Measurements from ENCODE around the gene NACC2.
"Not testable (repeated sequence)": the region's sequence is repeated elsewhere in the genome, so short reads cannot be mapped to it uniquely, and the experiment has no call there.

NACC2 gene

DNA sequence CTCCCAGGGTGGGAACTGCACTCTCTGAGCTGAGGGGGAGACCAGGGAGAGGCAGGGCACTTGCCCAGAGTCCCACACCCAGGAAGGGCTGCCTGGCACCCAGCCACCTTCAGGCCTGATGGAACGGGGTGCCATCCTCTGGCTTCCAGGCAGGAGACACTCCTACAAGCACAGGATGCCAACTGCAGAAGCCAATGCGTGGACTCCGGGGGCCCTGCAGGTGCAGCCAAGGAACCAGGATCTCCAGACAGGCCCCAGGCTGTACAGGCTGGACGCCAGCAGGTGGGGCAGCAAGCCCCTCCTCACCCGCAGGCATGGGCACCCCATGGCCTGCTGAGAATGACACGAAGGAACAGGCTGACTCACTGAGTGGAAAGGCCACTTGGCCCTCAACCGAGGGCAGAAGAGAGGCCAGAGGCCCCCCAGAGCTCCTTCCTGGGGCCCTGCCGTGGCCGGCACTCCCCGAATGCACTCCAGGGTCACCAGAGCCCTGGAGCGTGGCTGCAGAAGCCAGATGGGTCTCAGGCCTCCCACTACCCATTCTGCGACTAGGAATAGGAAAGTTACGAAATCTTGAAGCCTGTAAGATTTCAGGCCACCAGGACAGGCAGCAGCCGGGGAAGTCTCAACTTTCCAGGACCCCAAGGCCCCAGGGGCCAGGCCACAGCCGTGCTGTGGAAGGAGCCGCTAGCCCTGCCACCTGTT, 15.7 kb downstream of the NACC2 start:
- DNase-seq: no peak

DNA sequence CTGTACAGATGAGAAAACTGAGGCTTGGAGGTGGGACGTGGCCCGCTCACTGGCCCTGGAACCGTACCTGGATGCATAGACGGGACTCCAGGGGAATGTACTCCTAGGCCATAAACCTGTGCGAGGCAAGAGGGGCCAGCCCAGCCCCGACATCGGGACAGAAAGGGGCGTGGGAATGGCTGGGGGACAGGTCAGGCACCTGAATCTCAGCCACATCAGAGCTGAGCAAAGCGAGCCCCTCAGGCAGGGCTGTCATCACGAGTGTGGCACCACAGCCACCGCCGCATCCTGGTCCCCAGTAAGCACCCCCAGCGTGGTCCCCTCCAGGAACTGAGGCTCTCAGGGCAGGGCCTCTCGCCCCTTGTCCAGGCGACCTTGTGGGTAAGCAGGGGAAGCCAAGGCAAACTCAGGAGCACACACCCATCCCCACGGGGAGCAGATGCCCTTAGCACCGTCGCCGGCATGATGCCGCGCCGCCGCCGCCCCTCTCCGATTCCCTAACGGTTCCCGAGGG, 16.5 kb downstream of the NACC2 start:
- no peak for DNase-seq

DNA sequence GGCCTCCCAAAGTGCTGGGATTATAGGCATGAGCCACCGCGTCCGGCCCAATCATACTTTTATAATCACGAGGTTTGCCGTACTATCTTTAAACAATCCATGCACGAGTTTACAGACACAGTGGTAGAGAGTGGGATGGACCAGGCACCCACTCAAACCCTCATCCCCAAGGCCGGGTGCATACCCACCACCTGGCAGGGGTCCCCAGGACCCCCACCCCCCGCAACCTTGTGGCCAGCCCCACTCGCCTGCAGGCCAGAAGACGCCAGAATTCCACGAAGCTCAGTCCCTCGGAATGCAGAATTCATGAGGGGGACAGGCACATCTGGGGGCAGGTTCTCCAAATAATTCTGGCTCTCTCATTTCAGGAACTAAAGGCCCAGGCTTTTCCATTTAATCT, 17.1 kb downstream of the NACC2 start:
- DNase-seq: no peak

DNA sequence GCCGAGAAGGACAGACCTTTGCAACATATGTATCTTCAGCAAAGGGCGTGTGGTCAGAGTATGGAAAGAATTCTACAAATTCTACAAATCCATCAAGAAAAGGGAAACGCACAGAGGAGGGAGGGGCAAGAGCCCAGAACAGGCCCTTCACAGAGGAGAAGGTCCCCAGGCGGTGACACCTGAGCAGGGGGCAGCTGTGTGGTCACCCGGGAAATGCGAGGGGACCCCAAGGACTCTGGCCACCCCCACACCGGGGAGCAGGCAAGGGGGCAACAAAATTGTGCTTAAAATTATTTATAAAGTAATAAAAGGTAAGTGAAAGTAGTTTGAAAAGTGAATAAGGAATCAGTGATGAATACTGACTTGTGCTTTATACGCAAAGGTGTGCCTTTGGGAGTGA, 17.6 kb downstream of the NACC2 start:
- no peak for DNase-seq

DNA sequence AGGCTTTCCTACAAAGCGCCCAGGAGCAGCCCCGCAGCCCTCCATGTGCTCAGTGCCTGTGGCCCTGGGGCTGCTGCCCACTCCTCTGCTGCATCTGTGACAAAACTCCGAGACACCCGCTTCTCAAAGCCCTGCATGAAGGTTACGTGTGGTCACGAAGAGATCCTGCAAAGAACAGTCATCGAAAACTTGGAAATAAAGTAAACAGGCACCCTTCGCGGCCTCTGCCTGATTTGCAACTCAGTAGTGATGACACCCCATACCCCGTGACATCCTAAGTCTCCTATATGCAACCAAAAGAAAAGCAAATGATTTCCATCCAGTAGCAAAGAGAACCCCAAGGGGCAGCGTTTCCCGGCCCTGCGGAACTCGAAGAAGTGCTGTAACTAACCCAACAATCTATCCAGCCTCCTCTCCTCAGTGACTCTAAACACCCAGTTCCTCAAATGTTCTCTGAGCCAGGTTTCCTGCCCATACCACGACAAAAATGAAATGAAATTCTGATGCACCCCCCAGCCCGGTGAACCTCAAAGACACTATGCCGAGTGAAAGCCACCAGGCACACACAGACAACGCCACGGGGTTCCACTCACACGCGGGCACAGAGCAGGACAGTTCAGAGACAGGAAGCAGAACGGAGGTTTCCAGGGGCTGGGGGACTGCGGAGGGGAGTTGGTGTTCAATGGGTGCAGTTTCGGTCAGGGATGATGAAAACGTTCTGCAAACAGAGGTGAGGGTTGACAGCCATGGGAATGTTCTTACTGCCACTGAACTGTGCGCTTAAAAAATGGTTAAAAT, 19.0 kb downstream of the NACC2 start:
- no peak for DNase-seq

DNA sequence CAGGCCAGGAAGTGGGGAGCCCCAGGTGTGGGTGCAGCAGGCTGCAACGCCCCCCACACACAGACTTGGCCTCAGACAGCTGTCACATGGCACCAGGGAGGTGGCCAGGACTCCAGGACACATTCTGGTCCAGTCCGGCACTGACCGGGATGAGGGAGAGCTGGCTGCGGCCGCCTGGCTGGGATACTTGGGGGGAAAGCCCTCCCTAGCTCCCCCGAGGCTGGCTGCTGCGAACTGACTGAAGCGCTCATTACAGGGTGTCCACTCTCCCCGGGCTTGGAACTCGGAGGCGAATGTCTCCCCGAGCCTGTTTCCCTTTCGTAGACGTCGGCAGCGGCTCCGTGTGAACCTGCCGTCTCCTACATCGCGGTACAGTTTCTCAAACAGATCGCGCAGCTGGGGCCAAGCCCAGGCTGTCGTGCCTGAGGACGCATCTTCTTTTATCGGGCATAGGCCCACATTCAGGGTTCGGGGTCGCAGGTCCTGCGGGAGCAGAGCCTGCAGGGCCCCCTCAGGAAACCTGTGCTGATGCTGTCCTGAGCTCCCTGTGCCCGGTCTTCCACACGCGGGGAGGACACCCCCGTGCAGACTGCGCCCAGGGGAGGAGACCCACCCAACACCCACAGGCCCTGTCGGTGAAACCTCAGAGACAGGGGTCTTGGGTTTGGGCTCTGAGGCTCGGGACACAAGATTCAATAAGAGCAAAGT, 19.8 kb downstream of the NACC2 start:
- DNase-seq: no peak

DNA sequence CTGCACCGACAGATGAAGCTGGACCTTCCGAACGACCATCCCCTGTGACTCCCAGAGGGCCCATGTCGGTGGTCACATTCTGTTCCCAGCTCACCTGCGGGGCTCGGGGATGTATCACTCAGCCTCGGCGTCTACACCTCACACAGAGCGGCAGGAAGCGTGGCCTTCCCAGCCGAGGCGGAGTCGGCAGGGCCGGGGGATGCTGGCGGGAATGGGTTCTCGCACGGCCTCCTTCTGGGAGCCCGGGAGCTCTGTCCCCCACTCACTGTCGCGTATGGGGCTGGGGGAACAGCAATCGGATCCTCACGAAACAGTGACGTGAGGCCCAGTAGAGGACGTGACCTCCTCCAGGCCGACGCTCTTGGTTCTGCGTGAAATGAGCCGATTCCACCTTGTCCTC, 20.4 kb downstream of the NACC2 start:
- no peak for DNase-seq

GRCh38 chr9:136062657-136063439, 32.2 kb downstream of the NACC2 start:
- DNase-seq: no peak

GRCh38 chr9:136061916-136062315, 33.2 kb downstream of the NACC2 start:
- DNase-seq: not testable (repeated sequence)

- no peak for DNase-seq
Observed at GRCh38 chr9:136061405-136061804, 33.7 kb downstream of the NACC2 start.

DNA sequence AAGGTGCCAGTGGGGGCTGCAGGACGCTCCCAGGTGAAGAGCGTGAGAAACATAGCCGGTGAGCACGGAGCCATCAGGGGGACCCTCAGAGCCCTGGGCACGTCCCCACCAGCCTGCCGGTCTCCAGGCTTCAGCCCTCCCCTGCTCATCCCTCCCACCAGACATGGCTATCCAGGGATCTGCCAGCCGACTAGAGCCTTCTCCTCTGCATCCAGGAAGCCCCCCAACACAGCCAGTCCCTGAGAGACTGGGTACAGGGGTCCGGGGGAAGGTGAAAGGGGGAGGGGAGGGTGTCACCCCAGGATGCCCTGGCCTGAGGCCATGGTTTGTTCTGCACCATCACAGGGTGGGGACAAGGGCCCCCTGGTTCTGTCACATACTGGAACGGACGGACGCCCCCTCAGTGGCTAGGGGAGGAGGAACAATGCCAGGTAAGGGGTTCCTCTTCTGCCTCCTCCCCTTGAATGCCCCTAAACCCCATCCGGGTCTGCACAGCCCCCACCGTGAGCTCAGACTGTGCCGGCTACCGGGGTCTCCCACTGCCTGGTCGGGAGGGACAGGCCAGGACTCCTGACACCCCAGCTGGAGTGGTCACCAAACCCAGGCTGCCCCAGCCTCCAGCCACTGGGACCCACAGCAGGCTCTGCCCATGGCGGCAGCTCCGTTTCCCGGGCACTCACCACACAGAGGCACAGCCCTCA, 34.3 kb downstream of the NACC2 start:
- no peak for DNase-seq

GRCh38 chr9:136059851-136060670, 35.0 kb downstream of the NACC2 start:
- no peak for DNase-seq

DNA sequence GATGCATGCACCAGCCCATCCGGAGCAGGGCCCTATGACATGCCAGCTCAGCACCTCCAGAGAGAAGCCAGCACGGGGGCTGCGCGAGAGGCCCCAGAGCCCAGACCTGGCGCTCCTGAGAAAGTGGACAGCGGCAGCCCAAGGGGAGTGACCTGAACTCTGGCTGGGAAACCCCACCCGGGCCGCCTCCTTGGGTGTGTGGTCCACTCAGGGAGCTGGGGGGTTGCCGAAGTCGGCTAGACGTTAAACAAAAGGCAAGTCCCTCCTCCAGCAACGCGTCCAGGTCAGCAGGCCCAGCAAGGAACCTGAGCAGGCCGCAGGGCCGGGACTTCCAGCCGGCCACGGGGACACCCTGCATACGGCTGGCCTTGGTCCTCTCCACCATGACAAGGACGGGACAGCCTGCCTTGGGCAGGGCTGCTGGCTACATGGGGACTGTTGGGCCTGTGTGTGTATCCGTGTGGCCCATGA, 35.7 kb downstream of the NACC2 start:
- no peak for DNase-seq

DNA sequence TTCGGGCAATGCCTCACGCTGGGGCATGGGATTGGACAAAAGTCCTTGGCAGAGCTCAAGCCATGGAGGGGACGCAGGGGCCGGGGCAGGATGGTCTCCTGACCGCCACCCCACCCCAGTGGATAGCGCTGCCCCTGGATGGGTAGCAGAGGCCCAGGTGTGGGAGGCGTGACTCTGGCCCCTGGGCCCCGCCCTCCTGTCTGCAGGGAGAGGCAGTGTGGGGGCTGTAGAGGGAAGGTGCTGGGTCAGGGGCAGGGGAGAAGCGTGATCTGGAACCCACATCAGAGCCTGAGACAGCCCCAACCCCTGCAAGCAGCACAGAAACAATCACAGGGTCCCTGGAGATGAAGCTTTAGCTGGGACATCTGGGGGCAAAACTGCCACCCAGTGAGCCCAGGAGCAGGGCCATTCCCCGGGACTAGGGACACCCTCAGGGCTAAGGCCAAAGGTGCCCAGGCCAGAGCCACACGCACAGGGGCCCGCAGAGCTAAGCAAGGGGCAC, 36.2 kb downstream of the NACC2 start:
- no peak for DNase-seq

DNA sequence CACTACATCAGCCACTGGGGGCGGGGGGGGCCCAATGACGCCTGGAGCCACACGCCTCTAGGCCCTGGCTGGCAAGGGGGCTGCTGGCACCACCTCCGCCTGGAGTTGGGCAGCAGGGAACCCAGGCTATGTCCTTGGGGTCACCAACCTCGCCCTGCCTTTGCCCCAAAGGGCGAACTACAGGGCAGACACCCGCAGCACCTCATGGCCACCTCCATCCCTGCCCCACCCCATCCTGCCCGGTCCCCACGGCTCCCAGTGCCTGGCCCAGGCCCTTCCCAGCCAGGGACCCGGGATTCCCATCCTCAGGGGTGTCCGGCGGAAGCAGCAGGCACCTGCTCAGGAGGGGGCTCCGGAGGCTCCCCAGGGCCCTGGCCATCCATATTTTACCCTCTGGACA, 37.0 kb downstream of the NACC2 start:
- DNase-seq: no peak

DNA sequence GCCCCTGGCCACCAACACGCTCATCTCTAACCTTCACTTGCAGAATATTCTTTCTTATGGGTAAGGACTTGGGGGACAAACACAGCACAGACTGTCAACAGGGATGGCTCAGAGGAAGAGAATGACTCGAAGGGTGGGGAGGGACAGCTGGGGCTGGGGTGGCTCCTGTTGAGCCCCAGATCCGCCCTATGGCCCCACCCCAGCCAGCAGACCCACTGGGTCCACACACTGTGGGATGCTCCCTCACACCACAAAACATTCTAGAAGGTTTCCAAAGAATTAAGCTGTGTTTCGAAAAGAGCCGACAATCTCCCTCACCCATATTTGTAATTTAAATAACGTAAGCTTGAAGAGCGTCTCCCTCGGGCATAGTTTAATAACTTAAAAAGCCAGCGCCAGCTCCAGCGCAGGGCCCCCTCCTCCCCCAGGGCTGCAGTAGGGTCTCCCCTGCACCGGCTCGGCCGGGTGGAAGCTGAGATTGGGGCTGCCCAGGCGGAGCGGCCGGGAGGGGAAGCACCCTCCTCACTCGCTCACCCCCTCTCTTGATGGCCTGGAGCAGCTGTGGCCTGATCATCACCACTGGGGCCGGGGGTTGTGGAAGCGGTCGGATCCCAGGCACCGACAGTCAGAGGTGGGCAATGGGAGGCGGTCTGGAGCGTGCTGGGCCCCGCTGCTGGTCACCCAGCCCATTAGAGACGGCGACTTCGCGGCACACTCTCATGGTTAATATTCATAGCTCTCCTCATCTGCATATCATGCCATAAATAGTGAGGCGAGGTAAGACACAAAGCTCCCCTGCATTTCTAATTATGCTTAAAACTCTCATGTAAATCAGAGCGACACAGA, 37.6 kb downstream of the NACC2 start:
- DNase-seq: no peak

- DNase-seq: no peak
Observed at GRCh38 chr9:136056546-136057235, 38.4 kb downstream of the NACC2 start.

DNA sequence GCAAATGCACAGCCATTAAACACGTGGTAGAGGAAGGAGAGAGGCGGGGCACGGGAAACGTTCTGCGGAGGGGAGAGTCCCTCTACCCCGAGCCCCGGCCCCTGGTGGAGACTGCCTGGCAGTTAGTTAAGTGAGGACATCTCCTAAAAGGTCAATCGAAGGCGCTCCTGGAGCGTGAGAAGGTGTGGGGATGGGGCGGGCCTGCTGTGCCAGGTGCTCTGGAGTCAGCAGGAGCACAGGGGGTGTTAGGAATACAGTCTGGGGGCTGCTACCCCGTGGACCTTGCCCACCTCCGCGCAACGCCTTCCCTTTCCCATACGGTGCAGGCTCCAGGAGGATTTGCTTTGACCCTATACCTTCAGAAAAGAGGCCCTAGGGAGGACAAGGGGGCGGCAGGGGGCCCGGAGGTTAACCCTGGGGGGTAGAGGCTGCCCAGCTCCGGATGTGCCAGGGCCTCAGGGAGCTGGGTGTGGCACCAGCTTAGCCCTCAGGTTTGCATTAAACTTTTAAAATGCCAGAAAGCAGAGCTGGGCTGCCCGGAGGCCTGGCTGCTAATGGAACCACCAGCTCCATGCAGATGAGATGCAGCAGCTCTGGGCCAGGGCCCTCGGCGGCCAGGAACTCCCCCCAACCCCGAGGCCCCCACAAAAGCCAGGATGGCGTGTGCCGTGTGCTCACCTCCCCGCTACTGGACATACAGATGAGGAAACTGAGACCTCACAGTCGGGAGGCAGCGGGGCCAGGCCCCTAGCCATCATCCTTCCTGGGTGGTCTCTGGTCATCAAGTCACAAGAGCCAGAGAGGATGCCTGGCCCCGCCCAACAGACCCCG, 39.2 kb downstream of the NACC2 start:
- no peak for DNase-seq

Measured in NCI-H1105 treated with DMSO at 0.1 percent for 48 hours (cell line).